Testis (tissue), 2 donors: ENCODE results near the gene PLD1.
A peak's percentile ranks its signal among the peaks of the same experiment; 100 is the strongest.

Experiments
- POLR2A ChIP-seq: fragments of 450-650 bp; IDR thresholded peaks from one replicate; pipeline ENCODE4 v1.6.1; 2017; ENCODE audit warnings: antibody characterized with exemption, mild to moderate bottlenecking, moderate library complexity
- TF ChIP-seq, protein P1 (sequence below), 3 experiments: fragments of 450-650 bp in 2 of 3; fragments of 200-600 bp in 1 of 3; sonication (generic) in 1 of 3; IDR thresholded peaks; one replicate each; pipeline ENCODE4 v1.5.1; 2016 to 2019; ENCODE audit warnings: antibody characterized with exemption in 3 of 3, mild to moderate bottlenecking in 2 of 3, moderate library complexity in 1 of 3

DNA sequence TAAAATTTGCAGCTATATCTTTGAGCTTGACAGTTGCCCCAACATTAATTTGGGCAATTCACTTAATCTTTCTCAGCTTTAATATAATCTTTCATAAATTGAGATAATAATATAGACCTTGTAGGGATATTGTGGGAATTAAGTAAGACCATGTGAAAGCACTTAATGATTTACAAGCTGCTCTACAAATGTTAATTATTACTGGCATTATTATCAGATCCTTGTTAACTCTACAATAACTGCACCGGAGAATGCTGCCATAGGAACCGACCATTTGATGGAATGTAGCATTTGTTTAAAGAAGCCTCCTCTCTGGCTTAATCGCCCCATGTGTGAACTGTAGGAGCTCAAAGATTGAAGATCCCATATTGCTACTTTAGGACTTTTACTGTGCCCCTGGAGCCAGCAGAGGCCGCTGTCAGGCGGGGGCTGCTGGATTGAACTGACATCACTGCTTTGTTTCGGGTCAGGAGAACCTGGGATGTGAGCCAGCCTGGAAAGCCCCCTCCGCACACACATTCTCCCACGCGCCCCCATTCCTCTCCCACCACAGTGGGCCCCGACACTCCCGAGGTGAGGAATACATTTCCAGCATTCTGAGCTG is 195.9 kb downstream of the PLD1 start:
- TF ChIP-seq, protein P1, sequence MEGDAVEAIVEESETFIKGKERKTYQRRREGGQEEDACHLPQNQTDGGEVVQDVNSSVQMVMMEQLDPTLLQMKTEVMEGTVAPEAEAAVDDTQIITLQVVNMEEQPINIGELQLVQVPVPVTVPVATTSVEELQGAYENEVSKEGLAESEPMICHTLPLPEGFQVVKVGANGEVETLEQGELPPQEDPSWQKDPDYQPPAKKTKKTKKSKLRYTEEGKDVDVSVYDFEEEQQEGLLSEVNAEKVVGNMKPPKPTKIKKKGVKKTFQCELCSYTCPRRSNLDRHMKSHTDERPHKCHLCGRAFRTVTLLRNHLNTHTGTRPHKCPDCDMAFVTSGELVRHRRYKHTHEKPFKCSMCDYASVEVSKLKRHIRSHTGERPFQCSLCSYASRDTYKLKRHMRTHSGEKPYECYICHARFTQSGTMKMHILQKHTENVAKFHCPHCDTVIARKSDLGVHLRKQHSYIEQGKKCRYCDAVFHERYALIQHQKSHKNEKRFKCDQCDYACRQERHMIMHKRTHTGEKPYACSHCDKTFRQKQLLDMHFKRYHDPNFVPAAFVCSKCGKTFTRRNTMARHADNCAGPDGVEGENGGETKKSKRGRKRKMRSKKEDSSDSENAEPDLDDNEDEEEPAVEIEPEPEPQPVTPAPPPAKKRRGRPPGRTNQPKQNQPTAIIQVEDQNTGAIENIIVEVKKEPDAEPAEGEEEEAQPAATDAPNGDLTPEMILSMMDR (IDR thresholded peaks at IDR 0.05) = peak; percentile 14 to 44 (median 19)
- no peak for TF ChIP-seq POLR2A
